ENCODE results near the gene CDCA8. TPM values are rescaled to one million over a fixed set of nuclear protein-coding genes. Genes with fewer than 3 reads are reported as not detected.

CDCA8 gene
- total RNA-seq (under 1 TPM in 3 of 4 donors, not detected in 1; under 0.01 to 0.55 (median 0.16) TPM), polyA plus RNA-seq (10 to 100 TPM in 1 of 3 donors, 1 to 10 TPM in 2; 4.8 to 21.4 (median 6.7) TPM)

DNA sequence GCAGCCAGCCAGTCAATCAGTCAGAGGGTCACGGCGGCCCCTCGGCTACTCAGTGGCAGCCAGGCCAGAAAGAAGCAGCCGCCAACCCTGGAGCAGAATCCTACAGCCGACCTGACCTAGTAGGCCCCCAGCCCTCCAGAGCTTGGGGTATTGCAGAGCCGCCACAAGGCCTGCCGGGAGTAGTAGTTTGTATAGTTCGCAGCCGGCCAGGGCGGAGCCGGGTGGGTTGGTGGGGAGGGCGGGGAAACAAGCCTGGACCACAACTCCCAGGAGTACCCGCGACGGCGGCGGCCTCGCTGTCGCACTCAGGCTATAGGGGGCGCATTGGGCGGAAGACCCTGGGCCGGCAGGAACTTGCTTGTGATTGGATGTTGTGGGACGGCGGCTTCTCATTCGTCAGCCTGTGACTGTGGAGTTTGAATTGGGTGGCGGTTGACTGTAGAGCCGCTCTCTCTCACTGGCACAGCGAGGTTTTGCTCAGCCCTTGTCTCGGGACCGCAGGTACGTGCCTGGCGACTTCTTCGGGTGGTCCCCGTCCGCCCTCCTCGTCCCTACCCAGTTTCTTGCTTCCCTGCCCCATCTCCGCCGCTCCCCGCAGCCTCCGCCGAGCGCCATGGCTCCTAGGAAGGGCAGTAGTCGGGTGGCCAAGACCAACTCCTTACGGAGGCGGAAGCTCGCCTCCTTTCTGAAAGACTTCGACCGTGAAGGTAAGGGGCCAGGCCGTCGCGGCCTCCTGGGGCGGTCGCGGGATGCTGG is at the start of gene CDCA8:
Gene CDCA8, plus strand, starts transcription at position 439 of the 756 bp plus-strand sequence. Its CDS starts 175 bp downstream, at position 614.
- H3K36me3 ChIP-seq: peaks cover 0 to 12% (median 4%) of the 10 kb centered on the region in 4 donors
- intact Hi-C loops (cut with DNase I): loop anchor here (1.0 to 10.0 kb wide), 5 partner anchors 95 to 253 kb away; partner anchors contain the start of genes GNL2, INPP5B, MEAF6 and SNIP1
- TF ChIP-seq CTCF (IDR thresholded peaks at IDR 0.05) (peak in 2 of 4 experiments; percentile 13 to 41), POLR2A (IDR thresholded peaks at IDR 0.05) (peak in 1 of 2 donors; percentile 14), EP300 (IDR thresholded peaks at IDR 0.05) (no peak), POLR2AphosphoS5 (IDR thresholded peaks at IDR 0.05) (peak in 3 of 4 donors; percentile 56 to 80 (median 58))
- DNase-seq: peak; percentile 99
- H3K9me3 ChIP-seq: no peaks in the 10 kb centered on the region
- H3K27me3 ChIP-seq: no peaks in the 10 kb centered on the region
- H3K4me1 ChIP-seq: peaks cover 0 to 37% (median 31%) of the 10 kb centered on the region in 4 donors
- H3K4me3 ChIP-seq: peak within 1 kb of the TSS; percentile 75 to 94 (median 82)
- peak within 1 kb of the TSS; percentile 87 to 94 (median 90) for H3K27ac ChIP-seq
- 0 to 1% methylated on average over 54 of the region's 54 CpGs for WGBS, 2 donors

DNA sequence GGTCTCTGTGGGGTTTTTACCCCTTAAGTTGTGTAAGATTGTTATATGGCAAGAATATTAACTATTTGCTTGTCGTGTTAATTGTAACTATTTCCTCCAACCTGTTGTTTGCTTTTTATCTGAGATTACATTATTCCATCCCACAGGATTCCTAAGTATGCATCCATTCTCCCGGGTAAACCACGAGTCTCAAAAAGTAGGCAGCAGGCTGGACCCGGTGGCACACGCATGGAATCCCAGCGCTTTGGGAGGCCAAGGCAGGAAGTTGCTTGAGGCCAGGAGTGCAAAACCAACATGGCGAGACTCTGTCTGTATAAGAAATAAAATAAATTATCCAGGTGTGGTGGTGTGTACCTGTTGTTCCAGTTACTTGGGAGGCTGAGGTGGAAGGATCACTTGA is 45.0 kb upstream of the CDCA8 start:
- Histone ChIP-seq H3K36me3 (no peaks in the 10 kb centered on the region), H3K9me3 (peaks cover 0 to 4% (median under 1%) of the 10 kb centered on the region in 4 donors), H3K27me3 (peaks cover 0 to 3% (median 0%) of the 10 kb centered on the region in 3 donors), H3K4me1 (no peaks in the 10 kb centered on the region), H3K27ac (no peak overlapping the region), H3K4me3 (no peak overlapping the region)
- TF ChIP-seq POLR2AphosphoS5 (IDR thresholded peaks at IDR 0.05) (no peak), POLR2A (IDR thresholded peaks at IDR 0.05) (no peak), EP300 (IDR thresholded peaks at IDR 0.05) (no peak), CTCF (IDR thresholded peaks at IDR 0.05) (no peak)
- intact Hi-C loops (cut with DNase I): no loop called here
- WGBS, 2 donors: 84 to 91% methylated on average over 7 of the region's 7 CpGs
- no peak for DNase-seq

DNA sequence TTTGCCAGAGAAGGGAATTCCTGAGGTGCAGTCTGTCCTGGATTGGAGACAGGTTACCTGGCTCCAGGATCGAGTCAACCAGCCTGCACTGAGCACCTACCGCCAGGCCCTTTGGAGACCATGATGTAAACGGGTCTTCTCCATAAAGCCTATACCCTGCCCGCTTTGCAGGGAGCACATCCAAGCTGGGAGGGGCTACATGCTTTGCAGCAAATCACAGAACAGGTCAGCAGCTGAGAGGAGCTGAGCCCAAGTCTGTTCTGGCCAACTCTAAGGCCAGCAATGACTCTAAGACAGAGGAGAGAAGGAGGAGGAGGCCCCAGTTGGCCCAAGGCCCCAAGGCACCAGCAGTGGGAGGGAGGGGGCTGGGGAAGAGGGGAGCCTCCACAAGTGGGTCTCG is 42.1 kb upstream of the CDCA8 start:
- TF ChIP-seq EP300 (IDR thresholded peaks at IDR 0.05) (no peak), CTCF (IDR thresholded peaks at IDR 0.05) (no peak), POLR2A (IDR thresholded peaks at IDR 0.05) (no peak), POLR2AphosphoS5 (IDR thresholded peaks at IDR 0.05) (no peak)
- H3K4me3 ChIP-seq: no peak overlapping the region
- peaks cover 0 to 3% (median 0%) of the 10 kb centered on the region in 3 donors for H3K27me3 ChIP-seq
- H3K9me3 ChIP-seq: no peaks in the 10 kb centered on the region
- no peak for DNase-seq
- intact Hi-C loops (cut with DNase I): no loop called here
- H3K4me1 ChIP-seq: no peaks in the 10 kb centered on the region
- WGBS, 2 donors: 63 to 76% methylated on average over 5 of the region's 5 CpGs
- H3K36me3 ChIP-seq: no peaks in the 10 kb centered on the region
- no peak overlapping the region for H3K27ac ChIP-seq

- Histone ChIP-seq H3K27ac (no peak overlapping the region), H3K27me3 (peaks cover 0 to 3% (median 0%) of the 10 kb centered on the region in 3 donors), H3K4me1 (no peaks in the 10 kb centered on the region), H3K9me3 (no peaks in the 10 kb centered on the region), H3K36me3 (no peaks in the 10 kb centered on the region), H3K4me3 (no peak overlapping the region)
- intact Hi-C loops (cut with DNase I): no loop called here
- WGBS, 2 donors: 77 to 88% methylated on average over 5 of the region's 5 CpGs
- no peak for TF ChIP-seq POLR2A (IDR thresholded peaks at IDR 0.05)
- no peak for TF ChIP-seq CTCF (IDR thresholded peaks at IDR 0.05)
- no peak for TF ChIP-seq POLR2AphosphoS5 (IDR thresholded peaks at IDR 0.05)
- TF ChIP-seq EP300 (IDR thresholded peaks at IDR 0.05): no peak
- DNase-seq: no peak
Observed at GRCh38 chr1:37650721-37651120, 41.6 kb upstream of the CDCA8 start.
